Testis (tissue), 3 donors: Measurements from ENCODE around the gene NAMPT. TPM values are rescaled to one million over a fixed set of nuclear protein-coding genes. Genes with fewer than 3 reads are reported as not detected.

Experiments
- DNase-seq: peaks from one replicate; pipeline ENCODE4 v3.0.0-alpha.2; 2019
- H3K27ac ChIP-seq, 2 donors: fragments of 200-600 bp; sonication (generic); one replicate each; pipeline ENCODE4 v1.5.1; 2019
- H3K27me3 ChIP-seq: fragments of 200-600 bp; sonication (generic); one replicate; pipeline ENCODE4 v1.5.1; 2019
- H3K36me3 ChIP-seq: fragments of 200-600 bp; sonication (generic); one replicate; pipeline ENCODE4 v1.5.1; 2017; ENCODE audit warnings: low read depth; ENCODE audit errors: missing control alignments
- H3K4me1 ChIP-seq: fragments of 200-600 bp; sonication (generic); one replicate; pipeline ENCODE4 v1.5.1; 2019
- H3K4me3 ChIP-seq, 2 donors: fragments of 200-600 bp; sonication (generic); one replicate each; pipeline ENCODE4 v1.5.1; 2017 to 2019
- H3K9me3 ChIP-seq: fragments of 200-600 bp; sonication (generic); one replicate; pipeline ENCODE4 v1.5.1; 2017
- POLR2A ChIP-seq: fragments of 450-650 bp; IDR thresholded peaks from one replicate; pipeline ENCODE4 v1.6.1; 2017; ENCODE audit warnings: antibody characterized with exemption, mild to moderate bottlenecking, moderate library complexity
- WGBS, 2 donors: methylation state at CpG; one replicate each; pipeline ENCODE4 v1.1.5; 2018; 5-methylcytosine and 5-hydroxymethylcytosine counted together
- intact Hi-C: fragments of 100-400 bp; cut with DNase I; formaldehyde crosslinking; loops from one replicate; pipeline ENCODE4 v1.15.1; 2023; ENCODE audit warnings: low total_unique reads
- polyA plus RNA-seq: library from polyadenylated mRNA; stranded (reverse); fragments of 350-450 nt; fragmentation: Illumina TruSeq; extraction: RNeasy Lipid Tissue Mini Kit (QIAGEN cat#74804); gene quantifications from one replicate; pipeline ENCODE4 v1.2.3, GENCODE V29; 2014; ENCODE audit warnings: low read depth, low replicate concordance; ENCODE audit not compliant: insufficient read depth
- total RNA-seq, 2 donors: library from RNA; depleted of rRNA; stranded (reverse); fragments of >200 nt; gene quantifications; one replicate each; pipeline ENCODE4 v1.2.3, GENCODE V29; 2016
- TF ChIP-seq, protein P1 (sequence below), 3 experiments: fragments of 450-650 bp in 2 of 3; fragments of 200-600 bp in 1 of 3; sonication (generic) in 1 of 3; IDR thresholded peaks; one replicate each; pipeline ENCODE4 v1.5.1; 2016 to 2019; ENCODE audit warnings: antibody characterized with exemption in 3 of 3, mild to moderate bottlenecking in 2 of 3, moderate library complexity in 1 of 3

NAMPT gene
- total and polyA plus RNA-seq, 3 donors from 2014 or later = 28.6 to 60.4 (median 45.0) TPM

DNA sequence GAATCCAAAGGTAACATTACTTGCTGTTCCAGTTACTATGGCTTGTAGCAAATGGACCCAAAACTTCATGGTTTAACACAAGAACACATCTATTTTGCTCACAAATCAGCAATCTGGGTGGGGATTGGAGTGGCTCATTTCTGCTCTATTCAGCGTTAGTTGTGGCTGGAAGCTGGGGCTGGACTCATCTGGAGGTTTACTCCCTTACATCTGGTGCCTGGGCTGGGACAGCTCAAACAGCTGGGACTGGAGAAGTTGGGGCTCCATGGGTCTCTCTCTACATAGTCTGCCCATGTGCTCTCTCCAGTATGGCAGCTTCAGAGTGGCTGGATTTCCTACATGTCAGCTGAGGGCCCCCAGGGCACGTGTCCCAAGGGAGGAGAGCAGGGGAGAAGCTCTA lies 33.7 kb upstream of the NAMPT start:
- TF ChIP-seq POLR2A = no peak
- TF ChIP-seq, protein P1, sequence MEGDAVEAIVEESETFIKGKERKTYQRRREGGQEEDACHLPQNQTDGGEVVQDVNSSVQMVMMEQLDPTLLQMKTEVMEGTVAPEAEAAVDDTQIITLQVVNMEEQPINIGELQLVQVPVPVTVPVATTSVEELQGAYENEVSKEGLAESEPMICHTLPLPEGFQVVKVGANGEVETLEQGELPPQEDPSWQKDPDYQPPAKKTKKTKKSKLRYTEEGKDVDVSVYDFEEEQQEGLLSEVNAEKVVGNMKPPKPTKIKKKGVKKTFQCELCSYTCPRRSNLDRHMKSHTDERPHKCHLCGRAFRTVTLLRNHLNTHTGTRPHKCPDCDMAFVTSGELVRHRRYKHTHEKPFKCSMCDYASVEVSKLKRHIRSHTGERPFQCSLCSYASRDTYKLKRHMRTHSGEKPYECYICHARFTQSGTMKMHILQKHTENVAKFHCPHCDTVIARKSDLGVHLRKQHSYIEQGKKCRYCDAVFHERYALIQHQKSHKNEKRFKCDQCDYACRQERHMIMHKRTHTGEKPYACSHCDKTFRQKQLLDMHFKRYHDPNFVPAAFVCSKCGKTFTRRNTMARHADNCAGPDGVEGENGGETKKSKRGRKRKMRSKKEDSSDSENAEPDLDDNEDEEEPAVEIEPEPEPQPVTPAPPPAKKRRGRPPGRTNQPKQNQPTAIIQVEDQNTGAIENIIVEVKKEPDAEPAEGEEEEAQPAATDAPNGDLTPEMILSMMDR (IDR thresholded peaks at IDR 0.05) = no peak
- Histone ChIP-seq H3K27ac (no peak overlapping the region), H3K9me3 (no peaks in the 10 kb centered on the region), H3K4me3 (no peak overlapping the region), H3K4me1 (no peaks in the 10 kb centered on the region), H3K27me3 (no peaks in the 10 kb centered on the region), H3K36me3 (no peaks in the 10 kb centered on the region)
- DNase-seq = no peak
- intact Hi-C loops = no loop called here
- 83 to 88% methylated on average over 1 to 2 of the region's 2 CpGs for WGBS, 2 donors

DNA sequence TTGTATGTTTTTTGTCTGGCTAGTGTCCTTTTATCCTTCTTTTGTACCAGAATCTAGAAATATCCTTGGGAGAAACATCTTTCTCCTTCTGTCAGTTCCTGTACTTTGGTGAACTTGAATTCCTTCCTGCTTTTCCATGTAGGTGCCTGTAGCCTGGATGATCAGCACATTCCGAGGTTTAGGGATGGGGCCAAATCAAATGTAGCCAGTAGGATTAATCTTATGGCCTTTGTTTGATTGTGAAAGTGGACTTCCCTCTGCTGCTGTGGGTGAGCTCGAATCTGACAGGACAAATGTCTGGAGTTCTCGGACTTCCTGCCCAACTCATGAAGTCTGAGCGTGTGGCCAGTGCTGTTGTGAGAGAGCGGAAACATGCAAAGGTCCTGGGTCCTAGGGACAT lies 33.2 kb upstream of the NAMPT start:
- Histone ChIP-seq H3K4me3 (no peak overlapping the region), H3K27ac (no peak overlapping the region), H3K9me3 (no peaks in the 10 kb centered on the region), H3K27me3 (no peaks in the 10 kb centered on the region), H3K36me3 (no peaks in the 10 kb centered on the region), H3K4me1 (no peaks in the 10 kb centered on the region)
- no peak for DNase-seq
- WGBS, 2 donors = 92 to 94% methylated on average over 5 of the region's 5 CpGs
- no peak for TF ChIP-seq POLR2A
- TF ChIP-seq, protein P1 (IDR thresholded peaks at IDR 0.05) = no peak
- intact Hi-C loops = no loop called here

GRCh38 chr7:106316947-106317346 lies 32.2 kb upstream of the NAMPT start:
- Histone ChIP-seq H3K4me3 (no peak overlapping the region), H3K4me1 (no peaks in the 10 kb centered on the region)
- intact Hi-C loops = no loop called here

GRCh38 chr7:106314875-106315274 lies 30.1 kb upstream of the NAMPT start:
- H3K27ac ChIP-seq = no peak overlapping the region
- no peaks in the 10 kb centered on the region for H3K9me3 ChIP-seq
- WGBS, 2 donors = 96 to 97% methylated on average over 2 of the region's 2 CpGs
- no peak for DNase-seq
- H3K4me3 ChIP-seq = no peak overlapping the region
- no peaks in the 10 kb centered on the region for H3K36me3 ChIP-seq
- TF ChIP-seq, protein P1 (IDR thresholded peaks at IDR 0.05) = no peak
- no peak for TF ChIP-seq POLR2A
- intact Hi-C loops = no loop called here
- H3K4me1 ChIP-seq = no peaks in the 10 kb centered on the region
- H3K27me3 ChIP-seq = no peaks in the 10 kb centered on the region

More at GRCh38 chr7:106316947-106317346, 32.2 kb upstream of the NAMPT start:
- no peaks in the 10 kb centered on the region for H3K36me3 ChIP-seq
- DNase-seq = no peak
- no peaks in the 10 kb centered on the region for H3K9me3 ChIP-seq
- TF ChIP-seq POLR2A = no peak
- TF ChIP-seq, protein P1 (IDR thresholded peaks at IDR 0.05) = no peak
- H3K27me3 ChIP-seq = no peaks in the 10 kb centered on the region
- H3K27ac ChIP-seq = no peak overlapping the region

- no peaks in the 10 kb centered on the region for H3K9me3 ChIP-seq
- H3K36me3 ChIP-seq = no peaks in the 10 kb centered on the region
- no peak overlapping the region for H3K27ac ChIP-seq
- no peak for DNase-seq
- no peak for TF ChIP-seq POLR2A
- TF ChIP-seq, protein P1 (IDR thresholded peaks at IDR 0.05) = no peak
- H3K4me3 ChIP-seq = no peak overlapping the region
- 60 to 90% methylated on average over 2 of the region's 2 CpGs for WGBS, 2 donors
- no peaks in the 10 kb centered on the region for H3K27me3 ChIP-seq
- intact Hi-C loops = no loop called here
- H3K4me1 ChIP-seq = no peaks in the 10 kb centered on the region
These were observed 29.2 kb upstream of the NAMPT start for GRCh38 chr7:106313966-106314365.
